Neutrophil (primary cell): ENCODE results near the gene KRTAP10-9.

Source experiments
- H3K27ac ChIP-seq: fragments of 200-600 bp; sonication (generic); 2 replicates; pipeline ENCODE4 v1.5.1; 2016; ENCODE audit warnings: mild to moderate bottlenecking, moderate library complexity
- H3K27me3 ChIP-seq: fragments of 200-600 bp; sonication (generic); 2 replicates; pipeline ENCODE4 v1.6.0; 2016; ENCODE audit warnings: mild to moderate bottlenecking
- H3K36me3 ChIP-seq: fragments of 200-600 bp; sonication (generic); 2 replicates; pipeline ENCODE4 v1.5.1; 2017
- H3K4me1 ChIP-seq, 2 experiments: fragments of 200-600 bp in 1 of 2; sonication (generic) in 1 of 2; 1 replicate in 1 of 2; 2 replicates in 1 of 2; pipeline versions ENCODE4 v1.5.1 to v1.6.1; 2013 to 2016; ENCODE audit warnings: low read depth in 1 of 2, low read length in 1 of 2, mild to moderate bottlenecking in 1 of 2, moderate library complexity in 1 of 2; ENCODE audit not compliant: control insufficient read depth in 1 of 2, insufficient read depth in 1 of 2
- H3K4me3 ChIP-seq, 2 experiments: fragments of 200-600 bp in 1 of 2; sonication (generic) in 1 of 2; 1 replicate in 1 of 2; 2 replicates in 1 of 2; pipeline ENCODE4 v1.5.1; 2013 to 2016; ENCODE audit warnings: low read depth in 1 of 2, low read length in 1 of 2, mild to moderate bottlenecking in 1 of 2, moderate library complexity in 1 of 2
- H3K9me3 ChIP-seq: fragments of 200-600 bp; sonication (generic); 2 replicates; pipeline ENCODE4 v1.5.1; 2016
- TF ChIP-seq, protein P1 (sequence below): fragments of 200-600 bp; sonication (generic); IDR thresholded peaks from 2 replicates; pipeline ENCODE4 v1.5.1; 2016; ENCODE audit warnings: antibody characterized with exemption

KRTAP10-9 gene

DNA sequence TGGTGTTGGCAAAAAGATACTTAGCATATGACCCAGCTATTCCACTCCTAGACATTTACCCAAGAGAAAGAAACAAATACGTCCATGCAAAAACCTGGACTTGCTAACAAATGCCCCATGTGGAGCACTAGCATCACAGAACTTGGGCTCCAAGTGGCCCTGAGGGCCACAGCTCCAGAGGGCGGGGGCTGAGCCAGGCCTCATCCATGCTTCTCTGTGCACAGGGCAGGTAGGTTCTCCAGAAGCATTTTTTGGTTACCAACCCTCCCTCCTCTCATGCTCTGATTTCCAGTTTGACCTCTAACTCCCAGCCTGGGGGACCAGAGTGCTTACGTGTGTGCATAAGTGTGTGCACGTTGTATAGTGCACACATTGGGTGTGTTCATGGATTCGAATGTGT lies 37.8 kb downstream of the KRTAP10-9 start:
- TF ChIP-seq, protein P1, sequence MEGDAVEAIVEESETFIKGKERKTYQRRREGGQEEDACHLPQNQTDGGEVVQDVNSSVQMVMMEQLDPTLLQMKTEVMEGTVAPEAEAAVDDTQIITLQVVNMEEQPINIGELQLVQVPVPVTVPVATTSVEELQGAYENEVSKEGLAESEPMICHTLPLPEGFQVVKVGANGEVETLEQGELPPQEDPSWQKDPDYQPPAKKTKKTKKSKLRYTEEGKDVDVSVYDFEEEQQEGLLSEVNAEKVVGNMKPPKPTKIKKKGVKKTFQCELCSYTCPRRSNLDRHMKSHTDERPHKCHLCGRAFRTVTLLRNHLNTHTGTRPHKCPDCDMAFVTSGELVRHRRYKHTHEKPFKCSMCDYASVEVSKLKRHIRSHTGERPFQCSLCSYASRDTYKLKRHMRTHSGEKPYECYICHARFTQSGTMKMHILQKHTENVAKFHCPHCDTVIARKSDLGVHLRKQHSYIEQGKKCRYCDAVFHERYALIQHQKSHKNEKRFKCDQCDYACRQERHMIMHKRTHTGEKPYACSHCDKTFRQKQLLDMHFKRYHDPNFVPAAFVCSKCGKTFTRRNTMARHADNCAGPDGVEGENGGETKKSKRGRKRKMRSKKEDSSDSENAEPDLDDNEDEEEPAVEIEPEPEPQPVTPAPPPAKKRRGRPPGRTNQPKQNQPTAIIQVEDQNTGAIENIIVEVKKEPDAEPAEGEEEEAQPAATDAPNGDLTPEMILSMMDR, result no peak
- Histone ChIP-seq H3K27ac (no peak overlapping the region), H3K4me3 (no peak overlapping the region), H3K27me3 (peaks cover 4% of the 10 kb centered on the region), H3K9me3 (no peaks in the 10 kb centered on the region), H3K36me3 (no peaks in the 10 kb centered on the region), H3K4me1 (no peaks in the 10 kb centered on the region)

DNA sequence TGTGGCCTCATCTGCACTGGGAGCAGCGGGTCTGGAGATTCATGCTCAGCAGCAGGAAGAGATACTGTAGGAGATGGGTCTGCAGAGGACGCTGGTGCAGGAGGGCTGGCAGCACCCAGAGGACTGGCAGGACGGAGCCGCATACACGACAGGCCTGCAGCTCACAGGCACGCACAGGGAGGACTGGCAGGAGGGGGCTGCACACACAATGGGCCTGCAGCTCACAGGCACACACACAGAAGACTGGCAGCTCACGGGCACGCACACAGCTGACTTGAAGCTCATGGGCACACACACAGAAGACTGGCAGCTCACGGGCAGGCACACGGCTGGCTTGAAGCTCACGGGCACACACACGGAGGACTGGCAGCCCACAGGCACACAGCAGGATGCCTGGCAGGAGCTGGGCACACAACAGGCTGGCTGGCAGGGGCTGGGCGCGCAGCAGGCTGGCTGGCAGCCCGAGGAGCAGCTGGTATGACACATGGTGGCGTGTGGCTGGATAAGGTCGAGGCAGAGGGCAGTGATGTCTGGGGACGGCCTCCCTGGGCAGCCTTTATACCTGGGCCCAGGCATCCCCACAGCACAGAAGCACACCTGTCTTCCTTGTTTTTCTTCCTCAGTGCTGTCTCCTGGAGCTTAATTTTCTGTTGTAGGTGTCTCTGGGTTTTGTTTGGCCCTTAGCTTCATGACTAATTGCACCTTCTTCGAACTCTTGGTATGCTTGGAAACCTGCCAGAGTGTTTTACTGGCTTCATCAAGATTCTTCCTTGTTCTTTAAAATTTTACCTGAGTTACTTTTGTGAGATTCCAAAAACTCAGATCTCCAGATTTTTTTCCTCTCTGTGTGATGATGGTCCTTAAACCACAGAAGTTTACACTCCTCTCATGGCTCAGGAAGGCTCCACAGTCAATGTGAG lies 39.8 kb downstream of the KRTAP10-9 start, which contains the start of gene KRTAP12-2:
KRTAP12-2 (minus strand) TSS at position 527 of the 920 bp plus-strand sequence; CDS start at position 486, 41 bp downstream.
- Histone ChIP-seq H3K4me1 (no peaks in the 10 kb centered on the region), H3K27me3 (peaks cover 4% of the 10 kb centered on the region), H3K4me3 (no peak within 1 kb of the TSS), H3K36me3 (no peaks in the 10 kb centered on the region), H3K27ac (no peak within 1 kb of the TSS), H3K9me3 (peaks cover 8% of the 10 kb centered on the region)
- TF ChIP-seq, protein P1, result no peak

DNA sequence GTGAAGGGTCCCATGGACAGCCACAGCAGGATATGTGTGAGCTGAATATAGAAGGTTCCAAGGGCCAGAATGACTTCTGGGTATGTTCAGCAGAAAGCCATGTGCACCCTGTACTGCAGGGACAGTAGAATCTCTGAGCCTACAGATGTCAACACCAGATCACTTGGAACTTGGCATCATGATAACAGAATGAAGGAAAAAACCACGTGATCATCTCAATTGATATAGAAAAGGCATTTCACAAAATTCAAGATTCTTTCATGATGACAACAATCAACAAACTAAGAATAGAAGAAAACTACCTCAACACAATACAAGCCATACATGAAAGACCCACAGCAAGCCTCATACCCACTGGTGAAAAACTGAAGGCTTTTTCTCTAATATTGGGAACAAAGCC lies 40.7 kb downstream of the KRTAP10-9 start:
- H3K4me3 ChIP-seq, result no peak overlapping the region
- TF ChIP-seq, protein P1, result no peak
- H3K36me3 ChIP-seq, result no peaks in the 10 kb centered on the region
- H3K27ac ChIP-seq, result no peak overlapping the region
- H3K4me1 ChIP-seq, result no peaks in the 10 kb centered on the region
- H3K27me3 ChIP-seq, result peaks cover 4% of the 10 kb centered on the region
- H3K9me3 ChIP-seq, result peaks cover 10% of the 10 kb centered on the region

DNA sequence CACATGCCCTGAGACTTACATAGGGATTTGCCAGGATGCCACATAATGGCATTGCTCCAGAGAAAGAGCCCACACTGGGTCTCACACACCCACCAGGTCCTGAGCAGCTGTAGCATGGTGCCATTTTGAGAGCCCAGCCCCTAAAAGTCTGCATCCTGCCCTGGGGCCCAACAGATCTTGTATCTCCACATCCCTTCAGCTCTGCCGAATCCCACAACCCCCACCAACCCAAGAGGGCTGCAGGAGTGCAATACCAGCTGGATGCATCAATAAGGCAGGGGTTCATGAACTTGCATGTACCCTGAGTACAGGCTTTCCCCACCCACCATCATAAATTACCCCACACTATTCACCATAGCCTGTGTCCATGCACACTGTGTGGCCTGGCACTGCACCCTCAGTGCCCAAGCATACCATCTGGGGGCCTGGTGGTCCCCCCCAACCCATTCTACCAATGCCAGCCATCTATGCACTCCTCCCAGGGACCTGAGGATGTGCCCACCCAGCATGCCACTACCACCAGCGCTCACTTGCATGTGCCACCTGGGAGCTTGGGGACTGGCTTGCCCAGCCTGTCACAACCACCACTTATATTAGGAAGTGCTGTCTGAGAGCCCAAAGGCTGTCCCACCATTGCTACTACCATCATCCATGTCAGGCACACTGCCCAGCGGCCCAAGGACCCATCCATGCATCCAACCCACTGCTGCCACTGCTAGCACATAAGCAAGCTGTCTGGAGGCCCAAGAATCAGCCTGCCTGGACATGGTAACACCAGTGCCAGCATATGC lies 43.9 kb downstream of the KRTAP10-9 start:
- TF ChIP-seq, protein P1, result no peak
- Histone ChIP-seq H3K9me3 (peaks cover 10% of the 10 kb centered on the region), H3K4me1 (no peaks in the 10 kb centered on the region), H3K4me3 (no peak overlapping the region), H3K27ac (no peak overlapping the region), H3K27me3 (peaks cover 4% of the 10 kb centered on the region), H3K36me3 (no peaks in the 10 kb centered on the region)

DNA sequence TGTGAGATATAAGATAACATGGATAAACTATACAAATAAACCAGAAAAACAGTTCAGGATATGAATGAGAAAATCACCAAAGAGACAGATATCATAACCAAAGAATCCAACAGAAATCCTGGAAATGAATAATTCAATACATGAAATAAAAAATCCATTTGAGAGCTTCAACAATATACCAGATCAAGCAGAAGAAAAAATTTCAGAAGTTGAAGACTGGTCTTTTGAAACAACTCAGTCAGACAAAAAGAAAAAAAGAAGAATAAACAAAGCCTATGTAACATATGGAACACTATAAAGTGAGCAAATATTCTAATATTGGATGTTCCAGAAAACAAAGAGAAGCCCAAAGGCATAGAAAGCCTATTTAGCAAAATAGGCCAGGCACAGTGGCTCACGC lies 45.0 kb downstream of the KRTAP10-9 start:
- Histone ChIP-seq H3K4me3 (no peak overlapping the region), H3K9me3 (peaks cover 10% of the 10 kb centered on the region), H3K4me1 (no peaks in the 10 kb centered on the region), H3K27ac (no peak overlapping the region), H3K36me3 (no peaks in the 10 kb centered on the region), H3K27me3 (peaks cover 4% of the 10 kb centered on the region)
- TF ChIP-seq, protein P1, result no peak
